Stimulated activated CD8-positive, alpha-beta memory T cell treated with anti-CD3 and anti-CD28 coated beads, Interleukin-12 subunit alpha, Interleukin-12 subunit beta, amount 100 ng/mL, for 4 hours (primary cell): ENCODE data around the gene DLX3.

Experiments
- DNase-seq: peaks from one replicate; pipeline ENCODE4 v3.0.0-alpha.2; 2020; ENCODE audit warnings: low read depth

The DLX3 gene

DNA sequence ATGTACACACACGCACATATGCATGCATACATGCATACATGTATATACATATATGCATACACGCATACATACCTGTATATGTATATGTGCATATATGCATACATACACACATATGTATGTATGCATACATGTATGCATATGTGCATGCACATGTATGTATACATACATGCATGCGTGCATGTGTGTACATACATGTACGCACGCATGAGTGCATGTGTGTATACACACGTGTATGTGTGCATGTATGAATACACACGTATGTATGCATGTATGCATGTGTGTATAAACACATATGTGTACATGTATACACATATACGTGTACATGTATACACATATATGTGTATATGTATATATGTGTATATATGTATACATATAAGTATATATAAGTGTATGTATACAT lies 28.5 kb upstream of the DLX3 start:
- DNase-seq: no peak

DNA sequence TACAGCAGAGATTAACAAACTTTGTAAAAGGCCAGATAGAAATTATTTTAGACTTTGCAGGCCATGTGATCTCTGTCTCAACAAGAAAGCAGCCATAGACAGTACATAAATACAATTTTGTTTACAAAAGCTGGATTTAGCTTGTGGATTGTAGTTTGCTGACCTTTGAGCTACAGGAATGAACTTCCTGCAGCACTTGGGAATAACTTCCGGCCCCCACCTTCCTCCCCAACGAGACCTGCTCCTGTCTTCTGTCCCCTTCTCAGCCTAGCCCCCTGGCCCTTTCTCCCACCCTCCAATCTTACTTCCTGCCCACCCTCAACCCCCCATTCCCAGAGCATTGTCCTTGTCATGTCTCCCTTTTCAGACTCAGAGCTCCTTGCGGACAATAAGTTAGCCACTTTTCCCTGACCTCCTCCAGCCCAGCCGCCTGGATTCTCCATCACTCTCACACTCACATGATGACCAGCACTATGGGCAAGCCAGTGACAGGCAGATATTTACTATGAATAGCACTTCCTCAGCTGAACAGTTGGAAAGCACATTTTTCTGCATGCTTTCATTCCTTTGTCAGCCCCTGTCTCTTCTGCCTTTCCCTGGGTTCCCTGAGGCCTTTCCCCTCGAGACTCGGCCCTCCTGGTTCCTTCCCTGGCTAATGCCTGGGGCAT lies 27.6 kb upstream of the DLX3 start:
- DNase-seq: no peak

DNA sequence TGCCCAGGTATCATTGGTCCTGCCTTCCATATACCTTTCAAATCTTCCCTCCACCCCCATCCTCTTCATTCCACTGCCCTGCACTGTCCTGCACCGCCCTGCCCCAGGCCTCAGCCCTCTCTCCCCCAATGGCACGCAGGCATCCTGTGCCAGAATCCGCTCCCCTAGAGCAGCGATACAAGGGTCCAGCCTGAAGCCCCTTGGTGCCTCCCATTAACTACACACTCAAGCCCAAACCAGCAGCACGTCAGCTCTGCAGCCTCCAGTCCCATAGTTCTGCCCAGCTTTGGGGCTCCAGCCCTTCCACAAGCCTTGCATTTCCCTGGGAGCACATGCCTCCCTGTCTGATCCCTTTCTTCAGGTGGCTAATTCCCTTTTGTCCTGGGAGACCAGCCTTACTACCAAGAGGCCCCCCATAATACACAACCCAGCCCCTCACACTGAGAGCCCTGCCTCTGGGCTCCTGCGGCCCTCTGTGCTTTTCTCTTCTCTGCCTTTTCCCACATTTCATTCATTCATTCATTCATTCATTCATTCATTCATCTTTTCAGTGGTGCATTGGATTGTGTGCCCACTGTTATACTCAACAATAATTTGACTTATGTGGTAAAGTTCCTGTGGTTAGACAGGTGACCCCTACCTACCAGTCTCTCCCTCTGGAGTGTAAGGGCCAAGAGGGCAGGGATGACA lies 26.8 kb upstream of the DLX3 start:
- no peak for DNase-seq

DNA sequence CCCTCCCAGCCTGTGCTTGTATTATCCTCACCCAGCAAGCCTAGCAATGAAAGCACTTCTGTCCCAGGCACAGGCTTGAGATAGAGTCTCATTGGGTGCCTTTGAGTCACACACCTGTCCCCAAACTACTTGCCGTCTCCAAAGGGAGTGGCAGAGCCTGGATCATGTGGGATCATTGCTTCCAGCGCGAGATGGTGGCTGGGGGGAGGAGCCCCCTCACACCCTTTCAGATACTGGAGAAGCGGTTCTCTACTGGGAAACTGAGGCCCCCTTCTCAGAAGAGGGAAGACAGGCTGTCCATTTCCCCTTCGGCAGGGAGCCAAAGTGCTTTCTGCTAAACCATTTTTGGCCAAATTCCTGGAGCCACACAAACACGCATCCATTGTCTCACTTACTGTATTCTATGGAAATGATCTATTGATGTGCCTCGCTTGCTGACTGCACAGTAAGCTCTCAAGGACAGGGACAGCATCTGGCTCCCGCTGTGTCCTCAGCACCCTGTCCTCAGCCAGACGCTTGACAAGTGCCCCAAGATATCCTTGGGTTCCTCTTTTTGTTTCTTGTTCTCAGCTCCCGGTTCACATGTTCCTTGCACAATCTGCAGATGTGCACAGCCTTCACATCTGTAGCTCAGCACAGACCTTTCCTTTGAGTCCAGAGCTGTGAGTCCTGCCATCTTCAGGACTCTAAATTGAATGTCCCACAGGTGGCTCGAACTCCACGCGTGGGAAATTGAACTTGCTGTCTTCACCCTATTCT lies 26.0 kb upstream of the DLX3 start:
- no peak for DNase-seq

DNA sequence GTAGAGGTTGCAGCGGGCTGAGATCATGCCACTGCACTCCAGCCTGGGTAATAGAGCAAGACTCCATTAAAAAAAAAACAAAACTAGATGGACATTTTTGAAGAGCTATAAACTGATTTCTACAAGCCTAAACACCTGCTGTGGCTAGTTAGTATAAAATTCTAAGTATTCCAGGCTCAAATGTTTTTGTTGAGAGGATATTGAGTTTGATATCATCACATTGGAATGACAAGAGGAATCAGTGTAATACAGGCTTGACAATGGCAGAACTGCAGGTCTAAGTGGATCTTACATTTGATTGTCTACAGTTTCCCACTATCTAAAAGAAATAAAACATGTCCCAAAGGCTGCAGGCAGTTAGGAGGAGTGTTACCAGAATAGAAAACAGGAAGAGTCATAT lies 23.9 kb upstream of the DLX3 start:
- no peak for DNase-seq

DNA sequence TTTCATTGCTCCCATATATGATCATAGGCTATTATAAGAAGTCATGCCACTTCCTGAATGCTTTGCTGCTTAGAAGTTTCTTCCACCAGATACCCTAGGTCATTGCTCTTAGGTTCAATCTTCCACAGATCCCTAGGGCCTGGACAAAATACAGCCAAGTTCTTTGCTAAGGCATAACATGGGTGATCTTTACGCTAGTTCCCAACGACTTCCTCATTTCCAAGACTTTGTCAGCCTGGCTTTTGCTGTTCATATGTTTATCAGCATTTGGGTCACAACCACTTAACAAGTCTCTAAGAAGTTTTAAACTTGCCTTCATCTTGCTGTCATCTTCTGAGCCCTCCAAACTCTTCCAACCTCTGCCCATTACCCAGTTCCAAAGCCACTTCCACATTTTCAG lies 20.1 kb upstream of the DLX3 start:
- no peak for DNase-seq

DNA sequence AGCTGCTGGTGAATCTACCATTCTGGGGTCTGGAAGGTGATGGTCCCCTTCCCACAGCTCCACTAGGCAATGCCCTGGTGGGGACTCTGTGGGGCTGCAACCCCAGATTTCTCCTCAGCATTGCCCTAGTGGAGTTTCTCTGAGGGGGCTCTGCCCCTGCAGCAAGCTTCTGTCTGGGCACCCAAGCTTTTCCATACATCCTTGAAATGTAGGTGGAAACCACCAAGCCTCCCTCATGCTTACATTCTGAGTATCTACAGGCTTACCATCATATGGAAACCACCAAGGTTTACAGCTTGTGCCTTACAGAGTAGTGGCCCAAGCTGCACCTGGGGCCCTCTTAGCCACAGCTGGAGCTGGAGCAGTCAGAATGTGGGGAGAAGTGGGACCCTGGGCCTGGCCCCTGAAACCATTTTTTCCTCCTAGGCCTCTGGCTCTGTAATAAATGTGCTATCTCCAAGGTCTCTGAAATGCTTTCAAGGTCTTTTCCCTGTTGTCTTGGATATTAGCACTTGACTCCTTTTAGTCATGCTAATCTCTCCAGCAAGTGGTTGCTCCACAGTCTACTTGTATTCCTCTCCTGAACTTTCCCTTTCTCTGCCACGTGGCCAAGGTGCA lies 19.6 kb upstream of the DLX3 start:
- DNase-seq: no peak

DNA sequence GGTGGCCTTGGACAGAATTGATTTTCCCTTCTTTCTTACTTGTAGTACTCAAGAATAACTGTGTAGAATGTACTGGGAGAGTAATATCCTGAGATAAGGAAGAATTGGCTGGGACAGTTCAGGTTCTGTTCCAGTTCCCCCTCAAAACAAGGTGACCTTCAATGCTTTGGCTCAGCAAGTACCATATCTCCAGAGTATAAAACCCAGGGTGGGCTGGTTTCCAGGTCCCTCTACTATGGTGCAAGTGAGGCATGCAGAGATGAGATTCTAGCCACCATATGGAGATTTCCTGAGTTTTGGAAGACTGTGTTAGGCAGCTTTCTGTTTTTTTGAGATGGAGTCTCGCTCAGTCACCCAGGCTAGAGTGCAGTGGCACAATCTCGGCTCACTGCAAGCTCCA lies 18.1 kb upstream of the DLX3 start:
- no peak for DNase-seq

DNA sequence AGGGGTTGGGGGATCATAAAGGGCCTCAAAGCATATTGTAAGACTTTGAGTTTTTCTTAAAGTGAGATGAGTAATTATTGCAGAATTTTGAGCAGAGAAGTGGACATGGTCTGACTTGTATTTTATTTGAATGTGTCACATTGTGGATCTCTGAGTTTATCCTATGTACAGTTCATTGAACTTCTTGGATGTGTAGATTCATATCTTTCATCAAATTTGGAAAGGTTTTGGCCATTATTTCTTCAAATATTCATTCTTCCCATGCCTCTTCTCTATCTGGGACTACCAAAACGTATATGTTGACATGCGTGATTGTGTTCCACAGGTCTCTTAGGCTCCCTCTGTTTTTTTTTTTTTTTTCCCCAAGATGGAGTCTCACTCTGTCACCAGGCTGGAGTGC lies 14.3 kb upstream of the DLX3 start:
- no peak for DNase-seq

DNA sequence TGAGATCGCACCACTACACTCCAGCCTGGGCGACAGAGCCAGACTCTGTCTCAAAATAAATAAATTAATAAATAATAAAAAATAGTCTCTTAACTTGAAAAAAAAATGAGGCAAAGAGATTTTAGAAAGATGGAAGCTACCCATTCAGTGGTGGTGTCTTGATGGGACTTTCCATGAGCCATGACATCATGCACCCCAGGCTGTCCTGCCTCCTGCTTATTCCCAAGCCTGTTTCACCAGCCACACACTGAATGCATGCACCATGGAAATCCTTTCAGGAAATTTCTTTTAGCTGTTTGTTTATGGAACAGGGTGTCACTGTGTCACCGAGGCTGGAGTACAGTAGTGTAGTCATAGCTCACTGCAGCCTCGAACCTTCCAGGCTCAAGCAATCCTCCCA lies 8.9 kb upstream of the DLX3 start:
- DNase-seq: no peak

DNA sequence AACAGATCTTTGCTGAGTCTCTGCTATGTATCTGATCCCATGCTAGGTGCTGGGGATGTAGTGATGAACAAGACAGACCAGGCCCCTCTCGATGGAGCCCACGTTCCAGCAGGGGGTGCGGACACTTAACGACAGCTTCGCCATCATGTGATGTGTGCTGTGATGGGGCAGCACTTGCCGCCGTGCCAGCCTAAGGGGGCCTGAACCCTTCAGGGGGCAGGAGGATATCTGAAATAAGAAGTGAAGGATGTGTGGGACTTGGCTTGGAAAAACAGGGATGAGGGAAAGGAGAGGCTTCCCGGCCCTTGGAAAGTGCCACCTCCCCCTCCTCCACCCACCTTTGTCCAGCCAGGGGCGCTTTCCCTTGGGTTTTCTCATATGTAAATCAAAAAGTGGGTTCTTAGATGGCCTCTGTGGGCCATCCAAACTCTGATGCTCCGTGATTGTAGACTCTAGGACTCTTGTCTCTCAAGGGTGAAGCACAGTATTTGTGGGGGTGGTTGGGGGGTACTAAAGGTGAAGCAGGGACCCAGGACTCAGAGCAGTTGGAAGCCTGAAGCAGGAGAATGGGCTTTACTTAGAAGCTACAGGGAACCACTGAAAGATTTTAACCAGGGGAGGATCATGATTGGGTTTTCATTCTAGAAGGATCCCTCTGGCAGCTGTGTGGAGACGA lies 4.0 kb upstream of the DLX3 start:
- DNase-seq: no peak

DNA sequence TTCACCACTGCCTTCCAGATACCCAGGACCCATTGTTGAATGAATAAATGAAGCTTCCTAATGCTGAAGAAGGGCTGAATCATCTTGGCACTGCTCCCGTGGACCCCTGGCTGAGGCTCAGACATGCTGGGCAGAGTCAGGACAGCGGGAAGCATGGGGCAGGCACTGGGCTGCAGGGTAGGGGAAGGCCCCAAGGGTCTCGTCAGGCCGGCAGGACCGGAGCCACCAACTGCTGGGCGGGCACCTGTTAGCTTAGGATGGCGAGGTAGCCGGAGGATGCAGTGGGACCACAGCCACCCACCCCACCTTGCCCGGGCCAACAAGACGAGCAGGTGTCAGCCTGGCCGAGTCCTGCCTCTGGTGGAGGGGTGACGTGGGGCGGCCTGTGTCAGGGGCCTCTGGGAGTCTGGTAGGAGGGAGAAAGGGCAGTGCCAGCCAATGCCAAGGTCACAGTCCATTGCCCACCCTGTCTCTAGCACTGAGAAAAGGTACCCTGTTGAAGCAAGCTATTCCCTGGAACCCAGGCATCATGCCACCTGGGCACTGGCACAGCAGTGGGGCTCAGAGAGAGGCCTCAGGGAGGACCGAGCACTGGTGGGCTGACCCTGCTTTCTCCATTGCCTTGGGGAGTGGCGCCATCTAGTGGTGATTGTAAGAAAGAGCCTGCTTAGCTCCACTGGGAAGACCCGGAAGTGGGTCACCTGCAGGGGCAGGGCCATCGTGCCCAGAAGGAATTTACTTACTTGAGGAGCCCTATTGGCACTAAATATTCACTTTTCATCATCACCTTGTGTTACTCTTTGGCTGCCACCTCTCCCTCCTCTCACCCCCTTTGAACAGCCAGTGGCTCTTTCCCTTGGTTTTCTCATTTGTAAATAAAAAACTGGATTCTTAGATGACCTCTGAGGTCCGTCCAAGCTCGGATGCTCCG lies 3.0 kb upstream of the DLX3 start:
- DNase-seq: peak; percentile 55

DNA sequence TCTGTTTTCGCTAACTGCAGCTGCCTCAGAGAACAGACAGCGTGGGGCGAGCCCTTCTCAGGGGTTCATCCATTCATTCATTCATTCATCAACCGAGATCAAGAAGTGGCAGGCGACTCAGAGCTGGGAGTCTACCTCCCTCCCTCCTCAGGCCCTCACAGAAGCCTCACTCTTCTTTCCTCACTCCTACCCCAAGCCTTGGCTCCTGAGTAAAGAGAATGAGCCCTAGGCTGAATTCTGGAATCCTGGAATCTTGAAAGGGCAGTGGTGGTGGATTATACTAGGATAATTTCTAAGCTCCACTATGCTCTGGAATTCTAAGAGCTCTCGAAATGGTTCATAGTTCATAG lies 2.3 kb upstream of the DLX3 start:
- no peak for DNase-seq

DNA sequence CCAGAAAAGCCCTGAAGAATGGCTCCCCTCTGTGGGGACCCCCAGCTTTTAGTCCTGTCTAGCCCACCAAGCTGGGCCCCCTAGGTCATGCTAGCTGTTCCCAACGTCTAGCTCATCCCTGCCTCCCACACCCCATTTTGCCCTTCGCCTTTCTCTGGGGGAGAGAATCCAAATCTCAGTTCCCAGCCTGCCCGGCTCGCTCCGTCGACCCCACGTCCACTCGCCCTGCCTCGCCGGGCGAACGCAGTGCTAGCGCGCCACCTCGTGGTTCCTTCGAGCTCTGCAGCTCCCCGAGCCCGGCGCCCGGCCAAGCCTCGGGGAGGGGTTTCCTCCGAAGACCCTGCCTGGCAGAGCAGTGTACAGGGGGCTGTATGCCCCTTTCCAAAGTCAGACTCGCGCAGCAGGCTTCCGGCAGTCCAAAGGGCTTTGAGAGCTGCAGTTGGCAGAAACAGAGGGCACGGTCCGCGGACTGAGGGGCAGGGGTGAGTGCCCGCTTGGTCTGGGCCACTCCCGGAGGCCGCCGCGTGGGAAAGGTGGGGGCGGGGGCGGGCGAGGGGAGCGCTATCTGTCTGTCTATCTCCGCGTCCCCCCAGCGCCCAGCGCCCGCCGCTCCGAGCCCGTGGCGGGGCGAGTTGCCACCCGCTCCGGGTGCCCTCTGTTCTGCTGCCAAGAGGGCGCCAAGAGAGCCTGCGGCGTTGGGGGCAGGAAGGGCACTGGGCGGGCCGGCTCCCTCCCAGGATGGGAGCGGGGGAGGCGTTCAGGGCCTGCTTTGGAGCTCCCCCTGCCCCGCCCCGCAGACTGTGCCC lies 1.7 kb upstream of the DLX3 start:
- DNase-seq: peak; percentile 44

DNA sequence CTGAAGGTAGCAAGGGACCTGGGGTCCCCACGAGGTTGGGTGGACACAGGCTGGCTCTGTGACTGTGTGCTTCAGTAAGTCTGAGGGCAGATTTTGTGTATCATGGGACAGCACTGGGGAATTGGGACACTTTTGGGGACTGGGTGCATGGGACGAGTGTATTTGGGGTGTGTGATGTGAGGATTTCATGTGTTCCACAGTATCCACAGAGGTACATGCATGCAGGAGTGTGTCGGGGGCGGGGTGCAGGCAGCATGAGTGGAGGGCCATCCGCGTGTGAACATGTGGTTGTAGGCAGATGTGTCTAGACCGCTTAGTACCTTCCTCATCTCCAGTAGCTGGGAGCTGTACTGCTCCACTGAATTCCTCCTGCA lies 1.1 kb upstream of the DLX3 start:
- no peak for DNase-seq

DNA sequence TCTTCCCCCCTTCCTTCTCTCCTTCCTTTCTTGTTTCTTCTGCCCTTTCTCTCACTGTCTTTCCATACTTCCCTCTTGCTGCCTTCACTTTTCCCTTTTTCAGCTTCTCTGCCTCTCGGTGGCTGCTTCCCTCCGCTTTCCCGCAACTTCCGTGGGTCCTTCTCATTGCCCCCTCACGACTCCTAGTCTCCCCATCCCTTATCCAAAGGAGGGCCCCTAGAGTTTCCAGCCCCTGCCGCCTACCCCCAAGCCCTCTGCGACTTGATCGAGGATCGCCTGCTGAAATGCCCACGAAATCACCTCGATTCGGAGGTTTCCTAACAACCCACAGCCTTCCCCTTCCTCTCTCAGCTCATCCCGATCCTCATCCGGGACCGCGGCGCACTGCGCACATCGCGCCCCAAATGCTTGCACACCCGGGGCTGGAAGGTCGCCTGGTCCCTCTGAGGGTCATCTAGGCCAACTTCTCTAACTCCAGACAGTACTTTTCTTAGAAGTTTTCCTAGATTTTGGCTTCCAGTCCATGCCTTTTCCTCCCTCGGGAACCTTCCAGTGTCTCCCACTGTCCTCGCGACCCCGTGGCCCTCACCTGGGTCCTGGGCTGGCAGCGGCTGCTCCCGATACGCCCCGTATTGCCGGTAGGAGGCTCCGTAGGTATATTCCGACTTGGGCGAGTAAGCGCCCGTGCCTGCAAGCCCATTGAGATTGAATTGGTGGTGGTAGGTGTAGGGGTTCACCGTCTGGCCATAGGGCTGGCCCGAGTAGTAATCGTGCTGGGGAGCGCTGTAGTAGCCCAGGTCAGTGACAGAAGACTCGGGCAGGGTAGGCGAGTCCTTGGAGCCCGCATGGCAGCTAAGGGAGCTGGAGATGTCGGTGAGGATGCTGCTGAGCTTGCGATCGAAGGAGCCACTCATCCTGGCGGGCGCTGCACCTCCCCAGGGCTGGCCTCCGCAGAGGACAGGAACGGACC lies 654 bp downstream of the DLX3 start:
- no peak for DNase-seq

DNA sequence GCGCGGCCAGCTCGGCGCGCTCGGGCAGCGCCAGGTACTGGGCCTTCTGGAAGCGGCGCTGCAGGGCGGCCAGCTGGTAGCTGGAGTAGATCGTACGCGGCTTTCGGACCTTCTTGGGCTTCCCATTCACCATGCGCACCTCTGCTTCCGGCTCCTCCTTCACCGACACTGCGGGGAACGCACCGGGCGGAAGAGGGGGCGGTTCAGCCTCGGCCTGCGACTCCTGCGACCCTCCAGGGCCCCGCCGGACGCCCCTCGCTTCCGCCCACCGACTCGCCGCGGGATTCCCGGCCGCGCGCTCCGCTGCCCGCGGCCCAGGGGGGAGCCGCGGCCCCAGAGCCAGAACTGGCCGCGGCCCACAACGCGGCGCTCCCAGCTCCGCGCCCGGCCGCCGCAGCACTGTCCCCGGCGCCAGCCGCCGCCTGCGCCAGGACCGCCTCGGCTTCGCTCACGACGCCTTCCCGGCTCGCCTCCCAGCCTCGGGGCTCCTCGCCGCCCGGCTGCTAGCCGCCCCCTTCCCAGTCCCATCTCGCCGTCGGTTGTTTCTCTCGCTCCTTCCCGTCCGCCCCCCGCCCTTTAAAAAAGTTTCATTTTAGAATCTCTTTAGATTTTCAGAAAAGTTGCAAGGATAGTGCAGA lies 1.5 kb downstream of the DLX3 start:
- DNase-seq: no peak

DNA sequence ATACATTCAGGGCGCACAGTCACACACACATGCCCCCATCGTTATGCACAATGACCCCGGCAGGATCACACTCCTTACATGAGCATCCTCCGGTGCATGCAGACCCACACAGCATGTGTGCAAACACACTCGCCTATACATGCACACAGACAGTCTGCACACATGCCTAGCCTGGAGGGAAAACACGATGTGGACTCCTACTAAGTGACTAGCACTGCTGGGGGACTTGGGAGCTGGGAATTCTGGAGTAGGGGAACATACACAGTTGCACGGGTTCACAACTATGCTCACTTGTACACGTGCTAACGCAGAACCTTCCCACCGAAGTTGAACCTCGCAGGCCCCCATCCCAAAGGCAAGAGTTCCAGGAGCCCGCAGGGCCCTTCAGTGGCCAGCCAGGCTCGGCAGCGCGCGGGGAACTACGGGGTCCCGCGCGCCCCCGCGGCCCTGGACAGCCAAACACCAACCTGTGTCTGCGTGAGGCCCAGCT lies 2.0 kb downstream of the DLX3 start:
- no peak for DNase-seq
